HG03439 (cell line): ENCODE data around the gene MOXD1.
"Not testable (repeated sequence)": the region's sequence is repeated elsewhere in the genome, so short reads cannot be mapped to it uniquely, and the experiment has no call there.

ENCODE experiments used
- ATAC-seq: cut with Tn5 transposase; IDR thresholded peaks from one replicate; pipeline ENCODE4 v1.9.1; 2021; ENCODE audit warnings: mild to moderate bottlenecking, moderate library complexity; ENCODE audit not compliant: unreplicated experiment

Gene MOXD1

GRCh38 chr6:132357120-132357519 is 44.2 kb downstream of the MOXD1 start:
- no peak for ATAC-seq

- peak; percentile 51 for ATAC-seq
These were observed 46.6 kb downstream of the MOXD1 start for GRCh38 chr6:132354517-132355167.

GRCh38 chr6:132351986-132352385 is 49.3 kb downstream of the MOXD1 start:
- ATAC-seq, result not testable (repeated sequence)

- ATAC-seq, result no peak
These were observed 53.0 kb downstream of the MOXD1 start for GRCh38 chr6:132348231-132348630.

GRCh38 chr6:132344811-132345210 is 56.5 kb downstream of the MOXD1 start:
- no peak for ATAC-seq

GRCh38 chr6:132341646-132342045 is 59.6 kb downstream of the MOXD1 start:
- no peak for ATAC-seq

GRCh38 chr6:132334521-132334885 is 66.8 kb downstream of the MOXD1 start:
- no peak for ATAC-seq

- ATAC-seq, result no peak
These were observed 67.4 kb downstream of the MOXD1 start for GRCh38 chr6:132333639-132334520.

- ATAC-seq, result no peak
These were observed 70.5 kb downstream of the MOXD1 start for GRCh38 chr6:132330759-132331158.

GRCh38 chr6:132322398-132322797 is 78.9 kb downstream of the MOXD1 start:
- no peak for ATAC-seq

GRCh38 chr6:132320007-132320406 is 81.3 kb downstream of the MOXD1 start:
- ATAC-seq, result no peak

- ATAC-seq, result no peak
These were observed 84.3 kb downstream of the MOXD1 start for GRCh38 chr6:132316970-132317369.

- ATAC-seq, result no peak
These were observed 86.8 kb downstream of the MOXD1 start for GRCh38 chr6:132314432-132314831.

- no peak for ATAC-seq
These were observed 90.4 kb downstream of the MOXD1 start for GRCh38 chr6:132310921-132311320.

- not testable (repeated sequence) for ATAC-seq
These were observed 91.1 kb downstream of the MOXD1 start for GRCh38 chr6:132310151-132310550.

GRCh38 chr6:132304891-132305305 is 96.4 kb downstream of the MOXD1 start:
- no peak for ATAC-seq

- ATAC-seq, result peak; percentile 95
These were observed 100.8 kb downstream of the MOXD1 start for GRCh38 chr6:132300323-132300949.

- no peak for ATAC-seq
These were observed 102.8 kb downstream of the MOXD1 start for GRCh38 chr6:132298344-132298949.

GRCh38 chr6:132289756-132290155 is 111.5 kb downstream of the MOXD1 start:
- ATAC-seq, result no peak

- ATAC-seq, result no peak
These were observed 114.2 kb downstream of the MOXD1 start for GRCh38 chr6:132287101-132287500.

GRCh38 chr6:132286298-132287019 is 114.8 kb downstream of the MOXD1 start:
- no peak for ATAC-seq
